Endothelial cell (in vitro differentiated cells): ENCODE data around the gene BACH2. TPM values are rescaled to one million over a fixed set of nuclear protein-coding genes. Genes with fewer than 3 reads are reported as not detected.
A peak's percentile ranks its signal among the peaks of the same experiment; 100 is the strongest.
"Not testable (repeated sequence)": the region's sequence is repeated elsewhere in the genome, so short reads cannot be mapped to it uniquely, and the experiment has no call there.

Experiments used
- DNase-seq: peaks from one replicate; pipeline ENCODE4 v3.0.0; 2021; ENCODE audit warnings: low spot score
- H3K27ac Mint-ChIP-seq: one replicate; pipeline ENCODE4 v1.8.0; 2021; ENCODE audit warnings: mixed read lengths, inconsistent platforms; ENCODE audit not compliant: unreplicated experiment
- H3K27me3 Mint-ChIP-seq: one replicate; pipeline ENCODE4 v1.8.0; 2021; ENCODE audit warnings: mild to moderate bottlenecking, moderate library complexity, mixed read lengths, inconsistent platforms; ENCODE audit not compliant: unreplicated experiment
- H3K36me3 Mint-ChIP-seq: one replicate; pipeline ENCODE4 v1.8.0; 2021; ENCODE audit warnings: mild to moderate bottlenecking, low read depth, mixed read lengths, inconsistent platforms; ENCODE audit not compliant: unreplicated experiment
- H3K4me1 Mint-ChIP-seq: one replicate; pipeline ENCODE4 v1.8.0; 2021; ENCODE audit warnings: mild to moderate bottlenecking, mixed read lengths, inconsistent platforms; ENCODE audit not compliant: unreplicated experiment
- H3K4me3 Mint-ChIP-seq: one replicate; pipeline ENCODE4 v1.8.0; 2021; ENCODE audit warnings: mild to moderate bottlenecking, mixed read lengths, inconsistent platforms; ENCODE audit not compliant: unreplicated experiment
- H3K9me3 Mint-ChIP-seq: one replicate; pipeline ENCODE4 v1.8.0; 2021; ENCODE audit warnings: mixed read lengths, inconsistent platforms; ENCODE audit not compliant: unreplicated experiment
- CTCF ChIP-seq: fragments of 200-600 bp; sonication (generic); IDR thresholded peaks from one replicate; pipeline ENCODE4 v1.5.0; 2021; ENCODE audit warnings: antibody characterized with exemption; ENCODE audit not compliant: unreplicated experiment
- long read RNA-seq: library from polyadenylated mRNA; unstranded; transcript quantifications from one replicate; pipeline ENCODE4 v2.0.0, GENCODE V29; 2020; ENCODE audit not compliant: unreplicated experiment
- total RNA-seq: library from RNA; stranded (reverse); fragmentation: NEBNext Ultra II Directional; extraction: Animal tissue kit (Norgen Biotek cat#: 25700); gene quantifications from one replicate; pipeline ENCODE4 v1.2.1, GENCODE V29; 2021; ENCODE audit not compliant: unreplicated experiment

Gene BACH2
- total RNA-seq = 3.9 TPM
- long read RNA-seq, partial matches to known transcripts = 1 of 1 reads
- long read RNA-seq, other reads (novel, unspliced or antisense) = 0 of 1 reads

GRCh38 chr6:90296341-90297114 is at the start of gene BACH2:
Gene BACH2 (minus strand): TSS chr6:90296843. CDS start chr6:90008844, 287,999 bp downstream.
- Mint-ChIP-seq H3K9me3 (no peaks in the 10 kb centered on the region), H3K4me1 (peaks cover 10% of the 10 kb centered on the region), H3K4me3 (peak within 1 kb of the TSS; percentile 84), H3K36me3 (peaks cover 5% of the 10 kb centered on the region), H3K27ac (peak within 1 kb of the TSS; percentile 59), H3K27me3 (peaks cover 10% of the 10 kb centered on the region)
- peak; percentile 76 for DNase-seq
- no peak for TF ChIP-seq CTCF

- no peak for DNase-seq
- Mint-ChIP-seq H3K27ac (no peak overlapping the region), H3K36me3 (no peaks in the 10 kb centered on the region), H3K9me3 (no peaks in the 10 kb centered on the region), H3K27me3 (peaks cover 3% of the 10 kb centered on the region), H3K4me1 (no peaks in the 10 kb centered on the region), H3K4me3 (no peak overlapping the region)
- TF ChIP-seq CTCF = no peak
Observed at GRCh38 chr6:90343576-90343975, 46.9 kb upstream of the BACH2 start.

- Mint-ChIP-seq H3K27ac (no peak overlapping the region), H3K36me3 (peaks cover 4% of the 10 kb centered on the region), H3K27me3 (no peaks in the 10 kb centered on the region), H3K4me3 (no peak overlapping the region), H3K9me3 (no peaks in the 10 kb centered on the region), H3K4me1 (peaks cover 3% of the 10 kb centered on the region)
- no peak for DNase-seq
- TF ChIP-seq CTCF = no peak
Observed at GRCh38 chr6:90338409-90338808, 41.8 kb upstream of the BACH2 start.

- no peaks in the 10 kb centered on the region for H3K9me3 Mint-ChIP-seq
- H3K27me3 Mint-ChIP-seq = no peaks in the 10 kb centered on the region
- DNase-seq = no peak
- TF ChIP-seq CTCF = no peak
- H3K27ac Mint-ChIP-seq = no peak overlapping the region
- peaks cover 3% of the 10 kb centered on the region for H3K4me1 Mint-ChIP-seq
- no peak overlapping the region for H3K4me3 Mint-ChIP-seq
- peaks cover 4% of the 10 kb centered on the region for H3K36me3 Mint-ChIP-seq
Observed at GRCh38 chr6:90336388-90336947, 39.8 kb upstream of the BACH2 start.

- Mint-ChIP-seq H3K36me3 (peaks cover 4% of the 10 kb centered on the region), H3K9me3 (no peaks in the 10 kb centered on the region), H3K27ac (no peak overlapping the region), H3K4me3 (no peak overlapping the region), H3K27me3 (no peaks in the 10 kb centered on the region), H3K4me1 (peaks cover 6% of the 10 kb centered on the region)
- no peak for TF ChIP-seq CTCF
- DNase-seq = no peak
Observed at GRCh38 chr6:90333928-90334327, 37.3 kb upstream of the BACH2 start.

GRCh38 chr6:90332978-90333543 is 36.4 kb upstream of the BACH2 start:
- not testable (repeated sequence) for H3K27me3 Mint-ChIP-seq, DNase-seq, H3K9me3 Mint-ChIP-seq, H3K4me3 Mint-ChIP-seq, H3K36me3 Mint-ChIP-seq, H3K4me1 Mint-ChIP-seq, H3K27ac Mint-ChIP-seq
